Fibroblast of the aortic adventitia (primary cell): ENCODE data around the gene TEX19. TPM values are rescaled to one million over a fixed set of nuclear protein-coding genes. Genes with fewer than 3 reads are reported as not detected.
"Not testable (repeated sequence)": the region's sequence is repeated elsewhere in the genome, so short reads cannot be mapped to it uniquely, and the experiment has no call there.

Source experiments
- DNase-seq: peaks from one replicate; pipeline ENCODE4 v3.0.0-alpha.2; 2010; ENCODE audit warnings: low read depth
- H3K4me3 ChIP-seq: 2 replicates; pipeline ENCODE4 v1.5.1; 2011; ENCODE audit warnings: low read depth, mild to moderate bottlenecking, control low read depth, low read length, moderate library complexity
- total RNA-seq: library from RNA; depleted of rRNA; stranded (reverse); fragments of >200 nt; gene quantifications from 2 replicates; pipeline ENCODE4 v1.2.3, GENCODE V29; 2012; ENCODE audit warnings: low replicate concordance
- TF ChIP-seq, protein P1 (sequence below): IDR thresholded peaks from 2 replicates; pipeline ENCODE4 v1.5.1; 2011; ENCODE audit warnings: mild to moderate bottlenecking, low read length, control low read depth, inconsistent platforms; ENCODE audit not compliant: insufficient read depth

The TEX19 gene
- total RNA-seq, 1 donor = not detected

GRCh38 chr17:82411396-82412053, 52.5 kb downstream of the TEX19 start:
- H3K4me3 ChIP-seq = no peak overlapping the region
- no peak for DNase-seq
- TF ChIP-seq, protein P1, sequence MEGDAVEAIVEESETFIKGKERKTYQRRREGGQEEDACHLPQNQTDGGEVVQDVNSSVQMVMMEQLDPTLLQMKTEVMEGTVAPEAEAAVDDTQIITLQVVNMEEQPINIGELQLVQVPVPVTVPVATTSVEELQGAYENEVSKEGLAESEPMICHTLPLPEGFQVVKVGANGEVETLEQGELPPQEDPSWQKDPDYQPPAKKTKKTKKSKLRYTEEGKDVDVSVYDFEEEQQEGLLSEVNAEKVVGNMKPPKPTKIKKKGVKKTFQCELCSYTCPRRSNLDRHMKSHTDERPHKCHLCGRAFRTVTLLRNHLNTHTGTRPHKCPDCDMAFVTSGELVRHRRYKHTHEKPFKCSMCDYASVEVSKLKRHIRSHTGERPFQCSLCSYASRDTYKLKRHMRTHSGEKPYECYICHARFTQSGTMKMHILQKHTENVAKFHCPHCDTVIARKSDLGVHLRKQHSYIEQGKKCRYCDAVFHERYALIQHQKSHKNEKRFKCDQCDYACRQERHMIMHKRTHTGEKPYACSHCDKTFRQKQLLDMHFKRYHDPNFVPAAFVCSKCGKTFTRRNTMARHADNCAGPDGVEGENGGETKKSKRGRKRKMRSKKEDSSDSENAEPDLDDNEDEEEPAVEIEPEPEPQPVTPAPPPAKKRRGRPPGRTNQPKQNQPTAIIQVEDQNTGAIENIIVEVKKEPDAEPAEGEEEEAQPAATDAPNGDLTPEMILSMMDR = no peak

- not testable (repeated sequence) for DNase-seq, H3K4me3 ChIP-seq
Measured at GRCh38 chr17:82412081-82412480, 53.0 kb downstream of the TEX19 start.

DNA sequence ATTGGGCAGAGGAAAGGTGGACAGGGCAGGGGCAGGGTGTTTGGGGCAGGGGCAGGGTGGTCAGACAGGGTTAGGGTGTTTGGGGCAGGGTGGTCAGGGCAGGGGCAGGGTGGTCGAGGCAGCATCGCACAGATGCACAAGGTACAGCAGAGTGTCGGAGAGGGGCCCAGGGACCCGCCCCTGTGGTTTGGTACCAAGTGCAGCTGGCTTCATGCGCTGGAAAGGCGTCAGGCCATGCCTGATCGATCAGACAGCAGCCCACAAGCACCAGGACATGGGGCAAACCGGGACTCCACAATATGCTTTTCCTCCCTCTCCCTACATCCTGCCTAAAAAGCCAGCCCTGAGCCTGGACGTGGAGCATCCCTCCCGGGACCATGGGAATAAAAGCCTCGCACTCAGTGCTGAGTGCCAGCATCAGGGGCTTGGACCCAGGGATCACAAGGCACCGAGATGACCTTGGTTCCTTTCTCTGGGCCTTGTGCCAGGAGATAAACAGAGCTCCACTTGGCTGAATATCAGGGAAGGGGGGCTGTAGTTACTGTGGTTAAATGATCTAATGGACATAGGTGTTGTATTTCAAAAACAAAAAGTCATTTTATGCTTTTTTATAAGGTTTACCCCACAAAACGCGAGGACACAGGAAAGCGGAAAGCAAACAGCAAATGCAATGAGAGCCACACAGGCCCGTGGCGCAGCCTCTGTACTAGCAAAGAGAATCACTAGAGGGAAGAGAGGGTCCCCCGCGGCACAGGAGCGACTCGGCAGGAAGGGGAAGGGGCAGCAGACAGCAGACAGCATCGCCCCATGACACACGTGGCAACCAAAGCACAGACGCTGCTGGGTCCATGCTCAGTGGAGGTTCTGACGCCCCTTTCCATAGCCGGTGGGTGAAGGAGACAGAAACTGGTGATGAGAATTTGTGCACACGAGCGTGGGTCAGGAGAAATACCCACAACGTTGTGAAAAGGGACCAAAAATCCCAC, 53.8 kb downstream of the TEX19 start:
- no peak for DNase-seq
- H3K4me3 ChIP-seq = no peak overlapping the region
- TF ChIP-seq, protein P1 = no peak

Other genes starting within 250 kb of the TEX19 start
- gene CCDC57, start 146.4 kb upstream of the TEX19 start, total RNA-seq = 15.2 and 37.4 TPM in 2 replicates
- gene SLC16A3, start 130.2 kb upstream of the TEX19 start, total RNA-seq = 13.0 and 44.6 TPM in 2 replicates
- gene CSNK1D, start 85.5 kb upstream of the TEX19 start, total RNA-seq = 28.9 and 52.7 TPM in 2 replicates
- gene CD7, start 41.6 kb upstream of the TEX19 start, total RNA-seq = not detected in 2 replicates
- gene SECTM1, start 25.5 kb upstream of the TEX19 start, total RNA-seq = 9.8 and 34.2 TPM in 2 replicates
- gene UTS2R, start 12.5 kb downstream of the TEX19 start, total RNA-seq = not detected in 2 replicates
- gene HEXD, start 59.1 kb downstream of the TEX19 start, total RNA-seq = 9.4 and 30.0 TPM in 2 replicates
- 18.7 and 80.2 TPM in 2 replicates for gene OGFOD3, start 59.3 kb downstream of the TEX19 start, total RNA-seq
- gene CYBC1, start 91.5 kb downstream of the TEX19 start, total RNA-seq = 46.4 and 119 TPM in 2 replicates
- gene NARF, start 99.5 kb downstream of the TEX19 start, total RNA-seq = 27.9 and 35.0 TPM in 2 replicates
- gene FOXK2, start 160.5 kb downstream of the TEX19 start, total RNA-seq = 7.3 and 28.2 TPM in 2 replicates